MM.1S (cell line): ENCODE results near the gene TIGD6.

ENCODE experiments used
- EZH2 ChIP-seq: fragments of 300-600 bp; sonication (generic); optimal IDR thresholded peaks from 2 replicates; pipeline ENCODE3; 2017; ENCODE audit warnings: low read depth, mild to moderate bottlenecking, antibody characterized with exemption, low read length, mixed read lengths
- TF ChIP-seq, protein P1 (sequence below): fragments of 300-600 bp; sonication (generic); IDR thresholded peaks from 2 replicates; pipeline ENCODE4 v1.5.1; 2016; ENCODE audit warnings: antibody characterized with exemption, low read length, mixed read lengths

DNA sequence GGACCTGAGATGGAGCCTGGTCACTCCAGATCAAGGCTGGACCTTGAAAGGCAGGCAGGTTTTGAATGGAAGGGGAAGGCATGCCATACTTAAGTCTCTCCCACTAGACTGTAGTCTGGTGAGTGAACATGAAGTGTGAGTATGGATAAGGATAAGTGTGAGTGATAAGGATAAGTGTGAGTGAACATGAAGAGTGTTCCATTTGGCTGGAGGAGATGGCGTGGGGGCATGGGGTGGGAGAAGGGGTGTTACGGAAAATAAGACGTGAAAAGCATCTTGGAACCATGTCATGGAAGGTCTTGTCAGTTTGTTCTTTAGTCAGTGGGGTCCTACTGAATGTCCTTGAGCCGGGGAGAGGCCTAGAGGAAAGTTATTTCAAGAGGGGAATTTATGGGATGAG is 32.9 kb upstream of the TIGD6 start:
- TF ChIP-seq, protein P1, sequence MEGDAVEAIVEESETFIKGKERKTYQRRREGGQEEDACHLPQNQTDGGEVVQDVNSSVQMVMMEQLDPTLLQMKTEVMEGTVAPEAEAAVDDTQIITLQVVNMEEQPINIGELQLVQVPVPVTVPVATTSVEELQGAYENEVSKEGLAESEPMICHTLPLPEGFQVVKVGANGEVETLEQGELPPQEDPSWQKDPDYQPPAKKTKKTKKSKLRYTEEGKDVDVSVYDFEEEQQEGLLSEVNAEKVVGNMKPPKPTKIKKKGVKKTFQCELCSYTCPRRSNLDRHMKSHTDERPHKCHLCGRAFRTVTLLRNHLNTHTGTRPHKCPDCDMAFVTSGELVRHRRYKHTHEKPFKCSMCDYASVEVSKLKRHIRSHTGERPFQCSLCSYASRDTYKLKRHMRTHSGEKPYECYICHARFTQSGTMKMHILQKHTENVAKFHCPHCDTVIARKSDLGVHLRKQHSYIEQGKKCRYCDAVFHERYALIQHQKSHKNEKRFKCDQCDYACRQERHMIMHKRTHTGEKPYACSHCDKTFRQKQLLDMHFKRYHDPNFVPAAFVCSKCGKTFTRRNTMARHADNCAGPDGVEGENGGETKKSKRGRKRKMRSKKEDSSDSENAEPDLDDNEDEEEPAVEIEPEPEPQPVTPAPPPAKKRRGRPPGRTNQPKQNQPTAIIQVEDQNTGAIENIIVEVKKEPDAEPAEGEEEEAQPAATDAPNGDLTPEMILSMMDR: no peak
- TF ChIP-seq EZH2: no peak
